Measurements from ENCODE around the gene CPSF4L.

- TF ChIP-seq POLR2AphosphoS5 (IDR thresholded peaks at IDR 0.05; ENCODE audit: low read depth, low read length) (no peak), POLR2A (IDR thresholded peaks at IDR 0.05; ENCODE audit: low read depth, low read length) (no peak), TAF1 (IDR thresholded peaks at IDR 0.05; ENCODE audit: borderline replicate concordance, low read depth, low read length) (no peak)
Measured at GRCh38 chr17:73291260-73291801, 29.7 kb upstream of the CPSF4L start.

All from GM12892 (cell line).